NK-92 (cell line): Measurements from ENCODE around the gene GALNT9.
"Not testable (repeated sequence)": the region's sequence is repeated elsewhere in the genome, so short reads cannot be mapped to it uniquely, and the experiment has no call there.

Experiments used
- DNase-seq: peaks from one replicate; lab custom pipeline; 2025; ENCODE audit not compliant: unreplicated experiment; lab: John Stamatoyannopoulos, UW

GALNT9 gene

GRCh38 chr12:132202929-132203721 is 126.3 kb downstream of the GALNT9 start:
- DNase-seq: no peak

DNA sequence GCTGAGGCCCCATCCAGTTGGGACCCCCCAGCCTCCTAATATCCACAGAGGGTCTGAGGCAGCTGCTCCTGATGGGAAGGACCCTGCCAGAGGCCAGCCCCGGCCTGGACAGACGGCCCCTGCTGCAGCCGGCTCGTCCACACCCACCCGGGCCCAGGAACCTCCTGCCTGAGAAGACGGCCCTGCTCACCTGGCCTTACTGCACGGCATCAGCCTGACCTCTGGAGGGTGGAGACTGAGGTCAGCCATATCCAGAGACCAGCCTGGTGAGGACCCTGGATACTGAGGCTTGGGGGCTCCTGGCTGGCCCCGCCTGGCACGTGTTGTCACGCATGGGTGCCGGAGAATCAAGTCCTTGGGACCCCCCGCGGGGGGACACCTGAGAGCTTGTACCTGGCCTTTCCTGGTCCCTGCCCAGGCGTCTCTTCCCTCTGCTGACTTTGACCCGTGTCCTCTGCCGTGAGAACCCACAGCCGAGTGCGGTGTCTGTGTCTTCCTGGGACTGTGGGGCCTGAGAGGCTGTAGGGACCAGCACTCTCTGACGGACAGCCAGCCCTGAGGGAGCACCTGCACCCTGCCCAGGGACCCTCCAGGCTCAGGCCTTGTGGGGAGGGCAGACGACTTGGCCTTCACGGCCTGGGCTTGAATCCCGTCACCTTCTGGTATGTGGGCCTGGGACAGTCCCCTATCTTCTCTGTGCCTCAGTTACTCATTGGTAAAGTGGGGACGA is 127.8 kb downstream of the GALNT9 start:
- DNase-seq: no peak

GRCh38 chr12:132200800-132201199 is 128.6 kb downstream of the GALNT9 start:
- DNase-seq: no peak

DNA sequence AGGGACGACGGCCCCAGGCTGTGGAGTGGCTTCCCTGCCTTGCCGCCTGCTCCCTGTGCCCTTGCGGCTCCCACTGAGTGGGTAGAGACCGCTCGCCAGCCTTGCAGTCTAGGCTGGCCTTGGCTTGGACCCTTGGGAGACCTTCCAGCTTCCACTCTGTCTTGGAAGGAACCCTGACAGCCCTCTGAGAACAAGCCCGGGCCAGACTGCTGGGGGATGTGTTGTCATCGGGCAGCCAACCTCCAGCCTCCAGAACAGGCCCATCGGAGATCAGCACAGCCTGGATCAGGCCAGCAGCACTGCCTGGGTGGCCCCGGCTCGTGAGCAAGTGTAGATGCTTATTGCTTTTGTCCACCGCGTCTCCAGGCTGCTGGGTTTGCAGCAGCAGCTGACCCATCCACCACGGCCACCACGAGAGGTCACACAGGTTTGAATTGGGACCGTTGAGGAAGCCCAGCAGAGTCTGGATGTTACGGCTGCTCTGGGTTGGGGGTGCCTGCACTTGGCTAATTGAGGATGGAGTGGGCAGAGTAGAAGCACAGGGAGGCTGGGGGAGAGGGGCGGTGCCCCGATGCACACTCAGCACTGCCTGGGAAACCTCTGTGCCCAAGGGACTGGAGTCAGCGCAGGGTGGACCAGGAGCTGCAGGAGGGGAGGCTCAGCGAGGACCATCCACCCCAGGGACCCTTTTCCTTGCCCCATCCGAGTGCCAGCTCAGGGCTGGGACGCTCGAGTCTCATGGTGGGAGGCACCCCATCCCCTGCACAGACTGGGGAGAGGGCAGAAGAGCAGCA is 129.7 kb downstream of the GALNT9 start:
- no peak for DNase-seq

- DNase-seq: no peak
Observed at GRCh38 chr12:132199101-132199500, 130.3 kb downstream of the GALNT9 start.

DNA sequence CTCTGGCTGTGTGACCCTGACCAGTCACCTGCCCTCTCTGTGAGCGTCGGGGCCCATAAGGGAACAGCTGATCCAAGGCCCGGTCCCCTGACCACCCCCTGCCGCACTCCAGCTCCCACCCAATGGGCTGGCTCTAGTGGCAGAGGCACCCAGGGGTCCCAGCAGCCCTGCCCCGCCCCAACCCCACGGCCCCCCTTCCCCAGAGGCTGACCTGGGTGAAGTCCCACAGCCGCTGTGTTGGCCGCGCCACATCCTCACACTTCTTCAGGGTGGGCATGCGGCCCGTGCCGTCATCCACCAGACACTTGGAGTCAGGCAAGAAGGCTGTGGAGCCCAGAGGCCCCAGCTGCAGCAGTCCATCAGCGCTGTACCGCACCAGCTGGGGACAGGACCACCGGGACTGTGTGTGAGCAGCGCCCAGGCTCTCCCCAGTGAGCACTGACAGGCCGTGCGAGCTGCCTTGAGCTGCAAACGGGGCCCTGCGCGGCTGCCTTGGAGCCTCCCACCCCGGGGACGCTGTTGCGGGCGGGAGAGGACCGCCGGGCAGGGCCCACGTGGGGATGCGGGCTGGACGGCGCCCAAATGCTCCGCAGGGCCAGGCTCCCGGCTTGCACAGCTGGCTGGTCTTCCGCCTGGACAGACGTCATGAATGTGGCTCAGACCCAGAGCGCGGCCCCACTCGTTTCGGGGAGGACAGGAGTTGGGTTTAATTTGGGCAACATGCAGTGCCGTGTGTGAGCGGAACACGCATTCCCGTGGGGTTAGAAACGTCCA is 131.6 kb downstream of the GALNT9 start:
- no peak for DNase-seq

GRCh38 chr12:132196873-132197390 is 132.5 kb downstream of the GALNT9 start:
- DNase-seq: no peak

DNA sequence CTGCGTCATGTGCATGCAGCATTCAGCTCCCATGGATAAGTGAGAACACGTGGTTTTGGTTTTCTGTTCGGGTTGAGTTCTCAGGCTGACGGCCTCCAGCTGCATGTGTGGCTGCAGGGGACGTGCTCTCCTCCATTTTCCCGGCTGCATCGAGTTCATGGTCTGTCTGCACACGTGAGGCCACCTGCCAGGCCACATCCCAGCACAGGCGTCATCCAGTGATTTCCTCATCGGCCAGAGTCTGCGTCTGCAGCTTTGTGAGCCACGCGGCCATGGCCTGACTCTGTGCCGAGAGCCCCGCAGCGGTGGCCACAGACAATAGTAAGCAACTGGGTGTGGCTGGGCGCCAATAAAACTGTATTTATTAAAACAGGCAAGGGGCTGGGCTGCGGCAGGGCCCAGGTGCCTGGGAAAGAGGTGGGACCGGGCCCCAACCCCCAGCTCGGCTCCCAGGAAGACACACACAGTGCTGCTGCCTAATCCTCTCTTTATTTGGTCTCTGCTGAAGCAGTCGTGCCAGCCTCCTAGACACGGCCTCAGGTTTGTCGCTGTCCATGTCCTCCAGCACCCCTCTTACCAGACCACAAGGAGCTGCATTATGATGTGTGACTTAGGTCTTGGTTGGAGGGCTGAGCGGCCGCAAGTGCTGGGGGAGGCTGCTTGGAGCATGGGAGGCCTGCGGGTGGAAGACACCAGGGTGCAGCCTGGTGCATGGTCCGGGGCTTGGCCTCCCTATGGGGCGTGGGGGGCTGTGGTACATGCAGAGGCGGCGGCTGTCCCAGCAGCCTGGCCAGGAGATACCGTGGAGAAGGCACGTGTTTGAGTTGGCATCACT is 133.1 kb downstream of the GALNT9 start:
- no peak for DNase-seq

DNA sequence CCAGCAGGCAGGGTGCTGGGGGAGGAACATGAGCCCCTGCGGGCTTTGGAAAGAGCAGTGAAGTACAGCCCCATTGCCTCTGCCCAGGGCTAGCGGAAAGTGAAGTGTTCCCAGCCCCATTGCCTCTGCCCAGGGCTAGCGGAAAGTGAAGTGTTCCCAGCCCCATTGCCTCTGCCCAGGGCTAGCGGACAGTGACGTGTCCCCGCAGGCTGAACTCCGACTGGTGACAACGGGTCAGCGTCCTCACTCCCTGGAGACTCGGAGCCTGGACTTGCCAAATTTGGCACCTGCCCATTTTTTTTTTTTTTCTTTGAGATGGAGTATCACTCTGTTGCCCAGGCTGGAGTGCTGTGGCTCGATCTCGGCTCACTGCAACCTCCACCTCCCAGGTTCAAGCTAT is 134.1 kb downstream of the GALNT9 start:
- DNase-seq: not testable (repeated sequence)

GRCh38 chr12:132194556-132194955 is 134.8 kb downstream of the GALNT9 start:
- DNase-seq: no peak

DNA sequence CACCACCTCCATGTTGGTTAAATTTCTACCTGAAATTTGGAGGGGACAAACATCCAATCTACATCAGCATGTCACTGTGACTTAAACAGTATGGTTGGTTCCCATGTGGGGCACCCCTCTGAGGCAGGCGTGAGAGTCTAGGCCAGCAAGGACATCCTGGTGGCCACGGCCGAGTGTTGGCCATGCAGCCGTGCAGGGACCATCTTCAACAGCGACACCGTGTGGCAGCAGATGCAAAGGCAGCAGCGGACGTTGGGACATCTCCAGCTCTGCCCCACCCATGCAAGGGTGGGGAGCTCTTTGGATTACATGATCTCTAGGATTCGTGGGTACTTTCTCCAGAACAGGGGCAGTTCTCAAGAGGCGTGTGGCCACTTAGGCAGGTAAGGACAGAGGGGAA is 135.3 kb downstream of the GALNT9 start:
- DNase-seq: no peak

DNA sequence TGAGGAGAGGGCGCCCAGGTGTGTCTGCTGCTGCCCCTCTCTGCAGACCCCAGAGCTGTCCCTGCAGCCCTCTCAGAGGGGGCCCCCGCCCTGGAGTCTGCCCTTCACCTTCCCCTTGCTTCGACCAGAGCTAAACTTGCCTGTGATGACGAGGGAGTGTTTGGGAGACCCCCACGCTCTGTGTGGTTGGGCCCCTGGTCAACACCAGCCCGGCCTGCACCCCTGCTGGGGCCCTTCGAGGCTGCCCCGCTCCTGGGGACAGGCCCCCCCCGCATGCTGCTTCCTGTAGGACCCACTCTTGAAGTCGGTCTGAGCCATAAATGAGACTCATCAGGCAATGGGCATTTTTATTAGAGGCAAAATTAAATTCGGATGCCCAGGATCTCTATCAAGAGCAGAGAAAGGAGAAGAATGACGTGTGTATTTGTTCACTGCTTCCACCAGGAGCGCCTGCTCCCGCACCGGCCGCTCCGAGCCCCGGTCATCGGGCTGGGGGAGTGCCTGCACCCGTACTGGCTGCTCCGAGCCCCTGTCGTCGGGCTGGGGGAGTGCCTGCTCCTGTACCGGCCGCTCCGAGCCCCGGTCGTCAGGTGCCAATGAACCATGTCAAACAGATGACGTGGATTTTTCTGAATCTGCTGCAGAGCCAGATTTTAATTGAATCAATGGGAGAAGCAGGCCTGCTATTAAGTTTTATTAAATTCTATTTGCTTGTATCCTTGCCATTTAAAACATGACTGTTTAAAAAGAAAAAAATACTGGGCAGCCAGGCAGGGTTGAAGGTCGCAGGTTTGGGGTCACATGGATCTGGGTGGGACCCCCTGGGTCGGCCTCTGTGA is 137.5 kb downstream of the GALNT9 start:
- no peak for DNase-seq

- DNase-seq: no peak
Observed at GRCh38 chr12:132190834-132191500, 138.4 kb downstream of the GALNT9 start.

- DNase-seq: no peak
Observed at GRCh38 chr12:132190012-132190755, 139.2 kb downstream of the GALNT9 start.

GRCh38 chr12:132189378-132190011 is 139.9 kb downstream of the GALNT9 start:
- peak; percentile 21 for DNase-seq

DNA sequence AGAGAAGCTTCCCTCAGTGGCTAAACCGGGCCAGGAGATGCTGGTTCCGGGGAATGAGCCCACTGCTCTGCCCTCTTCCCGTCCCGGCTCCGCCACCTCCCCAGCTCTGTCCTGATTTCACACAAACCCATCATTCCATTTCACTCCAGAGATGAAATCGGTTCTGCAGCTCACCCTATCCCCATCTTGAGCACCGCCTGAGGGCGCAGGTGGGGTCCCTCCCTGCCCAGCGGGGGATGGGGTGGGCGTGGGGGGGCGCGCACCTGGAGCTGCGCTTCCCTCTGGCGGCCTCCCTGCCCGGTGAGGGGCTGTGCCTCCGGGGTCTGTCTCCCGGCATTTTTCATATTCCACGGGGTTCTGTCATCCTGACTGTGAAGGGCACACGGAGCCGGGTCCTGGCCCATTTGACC is 140.5 kb downstream of the GALNT9 start:
- DNase-seq: no peak

DNA sequence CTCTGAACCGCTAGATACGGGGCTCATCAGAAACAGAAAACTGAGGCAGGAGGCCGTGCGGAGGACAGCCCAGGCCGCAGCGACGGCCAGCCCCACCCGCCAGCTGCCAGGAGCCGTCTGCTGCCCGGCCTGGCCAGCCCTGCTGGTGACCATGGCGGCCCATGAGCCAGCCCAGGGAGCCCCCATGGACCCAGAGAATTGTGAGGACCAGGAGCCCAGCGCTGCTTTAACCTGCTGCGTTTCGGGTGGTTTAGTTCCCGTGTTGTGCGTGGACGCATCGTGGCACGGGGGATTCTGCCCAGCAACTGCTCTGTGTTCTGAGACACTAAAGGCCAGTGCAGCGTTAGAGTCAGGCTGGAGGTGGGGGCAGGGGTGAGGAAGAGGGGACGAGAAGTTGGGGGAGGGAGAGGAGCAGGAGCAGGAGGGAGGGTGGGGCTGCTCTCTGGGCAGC is 140.9 kb downstream of the GALNT9 start:
- no peak for DNase-seq
